Liver (tissue), 9 donors: Measurements from ENCODE around the gene TBL1X. TPM values are rescaled to one million over a fixed set of nuclear protein-coding genes. Genes with fewer than 3 reads are reported as not detected.

Experiments used
- DNase-seq: peaks from one replicate; pipeline ENCODE4 v3.0.0-alpha.2; 2017; ENCODE audit warnings: low spot score
- H3K27ac ChIP-seq, 2 donors: one replicate each; pipeline ENCODE4 v1.7.0; 2013; ENCODE audit warnings: inconsistent platforms in 2 of 2, low read length in 2 of 2, control low read depth in 1 of 2, low read depth in 1 of 2, mild to moderate bottlenecking in 1 of 2
- H3K27me3 ChIP-seq, 4 donors: one replicate each; pipeline versions ENCODE4 v1.6.1 to v1.7.0; 2013; ENCODE audit warnings: low read length in 3 of 4, inconsistent platforms in 1 of 4, mild to moderate bottlenecking in 1 of 4, moderate library complexity in 1 of 4; ENCODE audit not compliant: control insufficient read depth in 4 of 4, insufficient read depth in 4 of 4
- H3K36me3 ChIP-seq, 4 donors: one replicate each; pipeline versions ENCODE4 v1.6.1 to v1.7.0; 2013; ENCODE audit warnings: low read length in 3 of 4, mild to moderate bottlenecking in 3 of 4, low read depth in 1 of 4, moderate library complexity in 1 of 4; ENCODE audit not compliant: control insufficient read depth in 4 of 4, insufficient read depth in 3 of 4
- H3K4me1 ChIP-seq, 4 donors: one replicate each; pipeline versions ENCODE4 v1.6.1 to v1.7.0; 2013; ENCODE audit warnings: low read length in 3 of 4, mild to moderate bottlenecking in 3 of 4, moderate library complexity in 1 of 4; ENCODE audit not compliant: control insufficient read depth in 4 of 4, insufficient read depth in 4 of 4
- H3K4me3 ChIP-seq, 3 donors: one replicate each; pipeline versions ENCODE4 v1.6.1 to v1.7.0; 2013; ENCODE audit warnings: low read length in 3 of 3, control low read depth in 1 of 3, low read depth in 1 of 3, mild to moderate bottlenecking in 1 of 3
- H3K9ac ChIP-seq, 2 donors: one replicate each; pipeline ENCODE4 v1.7.0; 2013; ENCODE audit warnings: low read length in 2 of 2, mild to moderate bottlenecking in 2 of 2, moderate library complexity in 2 of 2, control low read depth in 1 of 2, low read depth in 1 of 2
- H3K9me3 ChIP-seq, 4 donors: one replicate each; pipeline versions ENCODE4 v1.6.1 to v1.7.0; 2013; ENCODE audit warnings: low read length in 3 of 4; ENCODE audit not compliant: control insufficient read depth in 4 of 4
- ATF3 ChIP-seq: IDR thresholded peaks from 2 replicates; pipeline ENCODE4 v1.6.1; 2016; ENCODE audit warnings: antibody characterized with exemption
- CTCF ChIP-seq: fragments of 150-350 bp; IDR thresholded peaks from 2 replicates; pipeline ENCODE4 v1.5.1; 2017; ENCODE audit warnings: improper control_type of control experiment, low read depth, low read length; ENCODE audit not compliant: missing input control
- EGR1 ChIP-seq, 2 donors: IDR thresholded peaks; 2 replicates each; pipeline ENCODE4 v1.6.1; 2016 to 2018; ENCODE audit warnings: antibody characterized with exemption in 2 of 2, low read depth in 2 of 2
- FOXA1 ChIP-seq: IDR thresholded peaks from 2 replicates; pipeline ENCODE4 v1.6.1; 2016; ENCODE audit warnings: antibody characterized with exemption
- FOXA2 ChIP-seq: IDR thresholded peaks from 2 replicates; pipeline ENCODE4 v1.6.1; 2016; ENCODE audit warnings: antibody characterized with exemption
- GABPA ChIP-seq, 2 donors: IDR thresholded peaks in 1 of 2; conservative IDR thresholded peaks in 1 of 2; 2 replicates each; pipeline ENCODE4 v1.6.1; 2016; ENCODE audit warnings: antibody characterized with exemption in 2 of 2, mild to moderate bottlenecking in 1 of 2, moderate library complexity in 1 of 2
- HNF4A ChIP-seq, 2 donors: conservative IDR thresholded peaks; 2 replicates each; pipeline ENCODE4 v1.6.1; 2016; ENCODE audit warnings: antibody characterized with exemption in 2 of 2, mild to moderate bottlenecking in 2 of 2
- HNF4G ChIP-seq: IDR thresholded peaks from 2 replicates; pipeline ENCODE4 v1.6.1; 2016; ENCODE audit warnings: antibody characterized with exemption
- JUND ChIP-seq, 2 donors: IDR thresholded peaks; 2 replicates each; pipeline ENCODE4 v1.6.1; 2016; ENCODE audit warnings: antibody characterized with exemption in 2 of 2
- MAX ChIP-seq: IDR thresholded peaks from 2 replicates; pipeline ENCODE4 v1.6.1; 2016; ENCODE audit warnings: antibody characterized with exemption
- NR2F2 ChIP-seq: IDR thresholded peaks from 2 replicates; pipeline ENCODE4 v1.6.1; 2016; ENCODE audit warnings: antibody characterized with exemption
- RAD21 ChIP-seq, 2 donors: IDR thresholded peaks; 2 replicates each; pipeline ENCODE4 v1.6.1; 2016; ENCODE audit warnings: antibody characterized with exemption in 2 of 2, mild to moderate bottlenecking in 2 of 2
- REST ChIP-seq: IDR thresholded peaks from 2 replicates; pipeline ENCODE4 v1.6.1; 2016; ENCODE audit warnings: antibody characterized with exemption, mild to moderate bottlenecking
- RXRA ChIP-seq, 2 donors: IDR thresholded peaks; 2 replicates each; pipeline ENCODE4 v1.6.1; 2017 to 2018; ENCODE audit warnings: antibody characterized with exemption in 2 of 2, mild to moderate bottlenecking in 1 of 2
- SP1 ChIP-seq: IDR thresholded peaks from 2 replicates; pipeline ENCODE4 v1.6.1; 2018; ENCODE audit warnings: antibody characterized with exemption, mild to moderate bottlenecking
- TAF1 ChIP-seq: conservative IDR thresholded peaks from 2 replicates; pipeline ENCODE4 v1.6.1; 2016; ENCODE audit warnings: antibody characterized with exemption, mild to moderate bottlenecking
- YY1 ChIP-seq: IDR thresholded peaks from 2 replicates; pipeline ENCODE4 v1.6.1; 2016; ENCODE audit warnings: antibody characterized with exemption, mild to moderate bottlenecking
- ZBTB33 ChIP-seq: IDR thresholded peaks from 2 replicates; pipeline ENCODE4 v1.6.1; 2016; ENCODE audit warnings: antibody characterized with exemption
- WGBS: extraction: QIAGEN DNeasy Blood & Tissue Kit; methylation state at CpG from one replicate; pipeline ENCODE4 v1.1.7; 2013; 5-methylcytosine and 5-hydroxymethylcytosine counted together
- polyA plus RNA-seq, 2 donors: library from polyadenylated mRNA; stranded (reverse) in 1 of 2; unstranded in 1 of 2; fragments of 200-250 nt in 1 of 2; fragments of >200 nt in 1 of 2; fragmentation: Nextera tagmentation in 1 of 2; extraction: Ambion mirVana in 1 of 2; gene quantifications; one replicate each; pipeline versions ENCODE4 v1.2.1 to v1.2.3, GENCODE V29; 2013 to 2015
- total RNA-seq, 2 donors: library from RNA; depleted of rRNA; stranded (reverse); fragments of >200 nt; gene quantifications; one replicate each; pipeline ENCODE4 v1.2.3, GENCODE V29; 2014
- donor health status: healthy.
- donor health status: healthy.
- donor health status: healthy.
- donor health status: healthy.
- donor health status: healthy.

Gene TBL1X
- total and polyA plus RNA-seq, 4 donors = 11.2 to 15.1 (median 11.8) TPM

GRCh38 chrX:9433596-9433995, 31.3 kb upstream of the TBL1X start:
- Histone ChIP-seq H3K27ac (no peak overlapping the region), H3K4me1 (no peaks in the 10 kb centered on the region), H3K4me3 (no peak overlapping the region), H3K9ac (no peak overlapping the region), H3K27me3 (no peaks in the 10 kb centered on the region), H3K36me3 (no peaks in the 10 kb centered on the region), H3K9me3 (no peaks in the 10 kb centered on the region)
- no peak for DNase-seq
- 90% methylated on average over 3 of the region's 3 CpGs for WGBS
- TF ChIP-seq CTCF (no peak), FOXA2 (no peak), TAF1 (no peak), HNF4A (conservative IDR thresholded peaks at IDR 0.05) (no peak), NR2F2 (no peak), JUND (IDR thresholded peaks at IDR 0.05) (no peak), ATF3 (no peak), ZBTB33 (no peak), FOXA1 (no peak), RAD21 (IDR thresholded peaks at IDR 0.05) (no peak)

GRCh38 chrX:9434051-9434550, 30.8 kb upstream of the TBL1X start:
- TF ChIP-seq FOXA2 (no peak), JUND (IDR thresholded peaks at IDR 0.05) (no peak), EGR1 (IDR thresholded peaks at IDR 0.05; ENCODE audit: low read depth in 2 of 2) (no peak), MAX (no peak), HNF4A (conservative IDR thresholded peaks at IDR 0.05) (no peak), TAF1 (no peak), HNF4G (no peak), GABPA (IDR thresholded peaks at IDR 0.05 in 1 of 2, conservative IDR thresholded peaks at IDR 0.05 in 1 of 2) (no peak), ZBTB33 (no peak), REST (no peak), RXRA (IDR thresholded peaks at IDR 0.05) (no peak), CTCF (no peak), ATF3 (no peak), FOXA1 (no peak), RAD21 (IDR thresholded peaks at IDR 0.05) (no peak), SP1 (no peak), YY1 (no peak), NR2F2 (no peak)
- no peak overlapping the region for H3K9ac ChIP-seq
- no peaks in the 10 kb centered on the region for H3K4me1 ChIP-seq
- H3K4me3 ChIP-seq = no peak overlapping the region
- WGBS = 76% methylated on average over 3 of the region's 3 CpGs
- no peak overlapping the region for H3K27ac ChIP-seq
- no peaks in the 10 kb centered on the region for H3K9me3 ChIP-seq
- no peaks in the 10 kb centered on the region for H3K36me3 ChIP-seq
- no peaks in the 10 kb centered on the region for H3K27me3 ChIP-seq
- DNase-seq = no peak
